Neural cell (in vitro differentiated cells): Measurements from ENCODE around the gene AOAH. TPM values are rescaled to one million over a fixed set of nuclear protein-coding genes. Genes with fewer than 3 reads are reported as not detected.

ENCODE experiments used
- H2AFZ ChIP-seq: fragments of 200-600, 300-800 bp; sonication (generic), shearing (Covaris generic); 2 replicates; pipeline ENCODE4 v1.6.0; 2014; ENCODE audit warnings: low read depth, mild to moderate bottlenecking, antibody characterized with exemption, low read length, moderate library complexity
- H3F3A ChIP-seq: fragments of 200-600 bp; shearing (Covaris generic); 2 replicates; pipeline ENCODE4 v1.6.1; 2016; ENCODE audit warnings: mild to moderate bottlenecking, moderate library complexity, mixed read lengths, antibody characterized with exemption, low read length; ENCODE audit not compliant: insufficient read depth, poor library complexity, severe bottlenecking
- H3K27ac ChIP-seq: fragments of 200-600, 300-800 bp; sonication (generic), shearing (Covaris generic); 2 replicates; pipeline ENCODE4 v1.5.1; 2014; ENCODE audit warnings: mild to moderate bottlenecking, low read length, moderate library complexity
- H3K27me3 ChIP-seq: fragments of 300-800, 200-600 bp; sonication (generic), shearing (Covaris generic); 2 replicates; pipeline ENCODE4 v1.6.0; 2014; ENCODE audit warnings: mild to moderate bottlenecking, low read depth, low read length, moderate library complexity; ENCODE audit not compliant: insufficient read depth
- H3K36me3 ChIP-seq: fragments of 300-800, 200-600 bp; sonication (generic), shearing (Covaris generic); 2 replicates; pipeline ENCODE4 v1.5.1; 2014; ENCODE audit warnings: mild to moderate bottlenecking, antibody characterized with exemption, low read length, moderate library complexity; ENCODE audit not compliant: insufficient read depth
- H3K4me2 ChIP-seq: fragments of 300-800, 200-600 bp; sonication (generic), shearing (Covaris generic); 2 replicates; pipeline ENCODE4 v1.6.0; 2014; ENCODE audit warnings: mild to moderate bottlenecking, low read length
- H3K4me3 ChIP-seq: fragments of 300-800, 200-600 bp; sonication (generic), shearing (Covaris generic); 2 replicates; pipeline ENCODE4 v1.5.1; 2014; ENCODE audit warnings: mild to moderate bottlenecking, low read length, moderate library complexity
- H3K79me2 ChIP-seq: fragments of 200-600 bp; shearing (Covaris generic); replicated peaks from 2 replicates; pipeline ENCODE4 v1.6.0; 2014; ENCODE audit warnings: mild to moderate bottlenecking, low read length, moderate library complexity; ENCODE audit not compliant: insufficient read depth
- H3K9ac ChIP-seq: fragments of 300-800, 200-600 bp; sonication (generic), shearing (Covaris generic); 2 replicates; pipeline ENCODE4 v1.6.1; 2016; ENCODE audit warnings: mild to moderate bottlenecking, low read length, mixed read lengths
- H3K9me2 ChIP-seq: fragments of 200-600 bp; shearing (Covaris generic); 2 replicates; pipeline ENCODE4 v1.6.1; 2016; ENCODE audit warnings: mild to moderate bottlenecking, low read length, mixed read lengths; ENCODE audit not compliant: insufficient read depth
- H3K9me3 ChIP-seq: fragments of 200-600, 300-800 bp; sonication (generic), shearing (Covaris generic); 2 replicates; pipeline ENCODE4 v1.6.1; 2016; ENCODE audit warnings: mild to moderate bottlenecking, mixed run types, low read length, moderate library complexity, mixed read lengths
- H4K20me1 ChIP-seq: fragments of 200-600 bp; shearing (Covaris generic); 2 replicates; pipeline ENCODE4 v1.6.1; 2016; ENCODE audit warnings: mild to moderate bottlenecking, mixed run types; ENCODE audit not compliant: insufficient read depth
- EP300 ChIP-seq: fragments of 450-650 bp; conservative IDR thresholded peaks from 2 replicates; pipeline ENCODE4 v1.6.1; 2014; ENCODE audit warnings: antibody characterized with exemption, mild to moderate bottlenecking, moderate library complexity; ENCODE audit not compliant: poor library complexity, severe bottlenecking
- EZH2 ChIP-seq: fragments of 200-600, 300-800 bp; shearing (Covaris generic), sonication (generic); IDR thresholded peaks from 2 replicates; pipeline ENCODE4 v1.6.1; 2014; ENCODE audit warnings: antibody characterized with exemption, low read length, borderline replicate concordance, mild to moderate bottlenecking; ENCODE audit not compliant: insufficient read depth, poor library complexity, severe bottlenecking
- MXI1 ChIP-seq: fragments of 450-650 bp; conservative IDR thresholded peaks from 2 replicates; pipeline ENCODE4 v1.6.1; 2014; ENCODE audit warnings: antibody characterized with exemption, mild to moderate bottlenecking; ENCODE audit not compliant: poor library complexity, severe bottlenecking
- POLR2AphosphoS5 ChIP-seq: IDR thresholded peaks from 2 replicates; pipeline ENCODE4 v1.6.1; 2012
- RAD21 ChIP-seq: fragments of 450-650 bp; conservative IDR thresholded peaks from 2 replicates; pipeline ENCODE4 v1.6.1; 2014; ENCODE audit warnings: antibody characterized with exemption, mild to moderate bottlenecking, moderate library complexity
- SMC3 ChIP-seq: fragments of 450-650 bp; conservative IDR thresholded peaks from 2 replicates; pipeline ENCODE4 v1.6.1; 2014; ENCODE audit warnings: antibody characterized with exemption, mild to moderate bottlenecking, moderate library complexity; ENCODE audit not compliant: poor library complexity
- TAF1 ChIP-seq: IDR thresholded peaks from 2 replicates; pipeline ENCODE4 v1.6.1; 2012; ENCODE audit warnings: low read depth
- polyA plus RNA-seq: library from polyadenylated mRNA; depleted of rRNA; stranded (reverse); fragments of >200 nt; gene quantifications from 2 replicates; pipeline ENCODE4 v1.2.3, GENCODE V29; 2014
- TF ChIP-seq, protein P1 (sequence below): fragments of 450-650 bp; IDR thresholded peaks from 2 replicates; pipeline ENCODE4 v1.5.1; 2014; ENCODE audit warnings: antibody characterized with exemption, mild to moderate bottlenecking, moderate library complexity; ENCODE audit not compliant: poor library complexity, severe bottlenecking
- TF ChIP-seq, protein P2 (sequence below): IDR thresholded peaks from 2 replicates; pipeline ENCODE4 v1.6.1; 2012; ENCODE audit warnings: borderline replicate concordance

The AOAH gene
- polyA plus RNA-seq, 1 donor from 2014 or later, result 4.3 TPM

DNA sequence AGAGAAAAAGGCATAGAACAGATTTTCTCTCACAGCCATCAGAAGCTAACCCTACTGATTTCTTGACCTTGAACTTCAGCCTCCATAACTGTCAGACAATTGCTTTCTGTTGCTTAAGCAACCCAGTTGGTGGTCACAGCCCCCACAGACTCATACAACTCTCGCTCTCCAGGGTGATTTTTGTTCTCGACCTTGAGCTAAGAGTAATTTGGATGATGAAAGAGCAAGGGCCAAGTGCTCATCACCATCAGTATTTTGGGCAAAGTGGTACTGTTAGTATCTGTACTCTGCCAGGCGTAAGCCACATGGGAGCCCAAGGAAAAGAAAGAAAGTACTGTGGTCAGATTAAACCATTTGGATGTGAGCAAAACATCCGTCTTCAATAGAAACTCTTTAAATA, 81.9 kb downstream of the AOAH start:
- H3F3A ChIP-seq, result no peaks in the 10 kb centered on the region
- H4K20me1 ChIP-seq, result no peaks in the 10 kb centered on the region
- TF ChIP-seq EZH2 (no peak), POLR2AphosphoS5 (no peak), MXI1 (no peak), SMC3 (no peak), RAD21 (no peak), TAF1 (no peak), EP300 (no peak)
- TF ChIP-seq, protein P1, sequence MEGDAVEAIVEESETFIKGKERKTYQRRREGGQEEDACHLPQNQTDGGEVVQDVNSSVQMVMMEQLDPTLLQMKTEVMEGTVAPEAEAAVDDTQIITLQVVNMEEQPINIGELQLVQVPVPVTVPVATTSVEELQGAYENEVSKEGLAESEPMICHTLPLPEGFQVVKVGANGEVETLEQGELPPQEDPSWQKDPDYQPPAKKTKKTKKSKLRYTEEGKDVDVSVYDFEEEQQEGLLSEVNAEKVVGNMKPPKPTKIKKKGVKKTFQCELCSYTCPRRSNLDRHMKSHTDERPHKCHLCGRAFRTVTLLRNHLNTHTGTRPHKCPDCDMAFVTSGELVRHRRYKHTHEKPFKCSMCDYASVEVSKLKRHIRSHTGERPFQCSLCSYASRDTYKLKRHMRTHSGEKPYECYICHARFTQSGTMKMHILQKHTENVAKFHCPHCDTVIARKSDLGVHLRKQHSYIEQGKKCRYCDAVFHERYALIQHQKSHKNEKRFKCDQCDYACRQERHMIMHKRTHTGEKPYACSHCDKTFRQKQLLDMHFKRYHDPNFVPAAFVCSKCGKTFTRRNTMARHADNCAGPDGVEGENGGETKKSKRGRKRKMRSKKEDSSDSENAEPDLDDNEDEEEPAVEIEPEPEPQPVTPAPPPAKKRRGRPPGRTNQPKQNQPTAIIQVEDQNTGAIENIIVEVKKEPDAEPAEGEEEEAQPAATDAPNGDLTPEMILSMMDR, result no peak
- TF ChIP-seq, protein P2, sequence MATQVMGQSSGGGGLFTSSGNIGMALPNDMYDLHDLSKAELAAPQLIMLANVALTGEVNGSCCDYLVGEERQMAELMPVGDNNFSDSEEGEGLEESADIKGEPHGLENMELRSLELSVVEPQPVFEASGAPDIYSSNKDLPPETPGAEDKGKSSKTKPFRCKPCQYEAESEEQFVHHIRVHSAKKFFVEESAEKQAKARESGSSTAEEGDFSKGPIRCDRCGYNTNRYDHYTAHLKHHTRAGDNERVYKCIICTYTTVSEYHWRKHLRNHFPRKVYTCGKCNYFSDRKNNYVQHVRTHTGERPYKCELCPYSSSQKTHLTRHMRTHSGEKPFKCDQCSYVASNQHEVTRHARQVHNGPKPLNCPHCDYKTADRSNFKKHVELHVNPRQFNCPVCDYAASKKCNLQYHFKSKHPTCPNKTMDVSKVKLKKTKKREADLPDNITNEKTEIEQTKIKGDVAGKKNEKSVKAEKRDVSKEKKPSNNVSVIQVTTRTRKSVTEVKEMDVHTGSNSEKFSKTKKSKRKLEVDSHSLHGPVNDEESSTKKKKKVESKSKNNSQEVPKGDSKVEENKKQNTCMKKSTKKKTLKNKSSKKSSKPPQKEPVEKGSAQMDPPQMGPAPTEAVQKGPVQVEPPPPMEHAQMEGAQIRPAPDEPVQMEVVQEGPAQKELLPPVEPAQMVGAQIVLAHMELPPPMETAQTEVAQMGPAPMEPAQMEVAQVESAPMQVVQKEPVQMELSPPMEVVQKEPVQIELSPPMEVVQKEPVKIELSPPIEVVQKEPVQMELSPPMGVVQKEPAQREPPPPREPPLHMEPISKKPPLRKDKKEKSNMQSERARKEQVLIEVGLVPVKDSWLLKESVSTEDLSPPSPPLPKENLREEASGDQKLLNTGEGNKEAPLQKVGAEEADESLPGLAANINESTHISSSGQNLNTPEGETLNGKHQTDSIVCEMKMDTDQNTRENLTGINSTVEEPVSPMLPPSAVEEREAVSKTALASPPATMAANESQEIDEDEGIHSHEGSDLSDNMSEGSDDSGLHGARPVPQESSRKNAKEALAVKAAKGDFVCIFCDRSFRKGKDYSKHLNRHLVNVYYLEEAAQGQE, result no peak
- no peak overlapping the region for H3K4me2 ChIP-seq
- H3K4me3 ChIP-seq, result no peak overlapping the region
- no peak overlapping the region for H3K27ac ChIP-seq
- H3K36me3 ChIP-seq, result no peaks in the 10 kb centered on the region
- H3K9me3 ChIP-seq, result no peaks in the 10 kb centered on the region
- H3K9me2 ChIP-seq, result no peaks in the 10 kb centered on the region
- H3K79me2 ChIP-seq, result no peaks in the 10 kb centered on the region
- no peak overlapping the region for H3K9ac ChIP-seq
- H2AFZ ChIP-seq, result no peak overlapping the region
- H3K27me3 ChIP-seq, result no peaks in the 10 kb centered on the region

DNA sequence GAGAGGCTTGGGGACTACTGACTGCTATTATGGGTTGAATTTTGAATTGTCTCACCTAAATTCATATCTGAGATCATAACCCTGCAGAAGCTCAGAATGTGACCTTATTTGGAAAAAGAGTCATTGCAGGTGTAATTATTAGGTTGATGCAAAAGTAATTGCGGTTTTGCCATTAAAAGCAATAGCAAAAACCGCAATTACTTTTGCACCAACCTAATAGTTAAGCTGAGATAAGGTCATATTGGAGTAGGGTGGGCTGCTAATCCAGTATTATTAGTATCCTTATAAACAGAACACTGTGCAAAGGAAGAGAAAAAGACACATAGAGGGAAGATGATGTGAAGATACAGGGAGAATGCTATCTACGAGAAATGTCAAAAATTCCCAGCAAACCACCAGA, 82.3 kb downstream of the AOAH start:
- no peaks in the 10 kb centered on the region for H3K9me3 ChIP-seq

More for the DNA sequence above, 82.3 kb downstream of the AOAH start:
- Histone ChIP-seq H3K36me3 (no peaks in the 10 kb centered on the region), H3K27ac (no peak overlapping the region), H3F3A (no peaks in the 10 kb centered on the region), H3K79me2 (no peaks in the 10 kb centered on the region), H2AFZ (no peak overlapping the region), H3K9ac (no peak overlapping the region), H4K20me1 (no peaks in the 10 kb centered on the region), H3K4me3 (no peak overlapping the region), H3K9me2 (no peaks in the 10 kb centered on the region), H3K4me2 (no peak overlapping the region), H3K27me3 (no peaks in the 10 kb centered on the region)
- TF ChIP-seq EZH2, result no peak
- no peak for TF ChIP-seq MXI1
- no peak for TF ChIP-seq TAF1
- TF ChIP-seq SMC3, result no peak
- TF ChIP-seq, protein P1, result no peak
- TF ChIP-seq RAD21, result no peak
- TF ChIP-seq, protein P2, result no peak
- no peak for TF ChIP-seq EP300
- TF ChIP-seq POLR2AphosphoS5, result no peak
